ENCODE measurements around the gene BEGAIN. TPM values are rescaled to one million over a fixed set of nuclear protein-coding genes. Genes with fewer than 3 reads are reported as not detected.

Gene BEGAIN
- total RNA-seq, 4 donors from 2014 or later, result 3.5 to 7.1 (median 6.6) TPM

GRCh38 chr14:100629696-100630095 is 42.5 kb upstream of the BEGAIN start:
- intact Hi-C loops (cut with DNase I), result no loop called here
- Histone ChIP-seq H3K27me3 (peaks cover 0 to 34% (median 0%) of the 10 kb centered on the region in 4 donors), H3K36me3 (no peaks in the 10 kb centered on the region), H3K9me3 (peaks cover 0 to 6% (median 3%) of the 10 kb centered on the region in 4 donors), H3K27ac (replicated peaks in 1 of 4) (no peak overlapping the region), H3K4me3 (no peak overlapping the region), H3K4me1 (no peaks in the 10 kb centered on the region)
- WGBS, result 86% methylated on average over 14 of the region's 15 CpGs
- DNase-seq (ENCODE audit: extremely low spot score), result no peak
- TF ChIP-seq EP300 (IDR thresholded peaks at IDR 0.05), result no peak
- no peak for TF ChIP-seq POLR2AphosphoS5 (IDR thresholded peaks at IDR 0.05)
- TF ChIP-seq POLR2A (IDR thresholded peaks at IDR 0.05; ENCODE audit: low read depth), result no peak
- no peak for TF ChIP-seq CTCF (IDR thresholded peaks at IDR 0.05)

GRCh38 chr14:100629098-100629497 is 41.9 kb upstream of the BEGAIN start:
- H3K4me1 ChIP-seq, result no peaks in the 10 kb centered on the region
- intact Hi-C loops (cut with DNase I), result no loop called here
- DNase-seq (ENCODE audit: extremely low spot score), result no peak
- peaks cover 0 to 38% (median 0%) of the 10 kb centered on the region in 4 donors for H3K27me3 ChIP-seq
- WGBS, result 80% methylated on average over 13 of the region's 13 CpGs
- TF ChIP-seq POLR2AphosphoS5 (IDR thresholded peaks at IDR 0.05), result no peak
- no peak for TF ChIP-seq CTCF (IDR thresholded peaks at IDR 0.05)
- TF ChIP-seq EP300 (IDR thresholded peaks at IDR 0.05), result no peak
- no peak for TF ChIP-seq POLR2A (IDR thresholded peaks at IDR 0.05; ENCODE audit: low read depth)
- H3K4me3 ChIP-seq, result no peak overlapping the region
- H3K36me3 ChIP-seq, result no peaks in the 10 kb centered on the region
- peaks cover 0 to 6% (median 3%) of the 10 kb centered on the region in 4 donors for H3K9me3 ChIP-seq
- H3K27ac ChIP-seq (replicated peaks in 1 of 4), result no peak overlapping the region

DNA sequence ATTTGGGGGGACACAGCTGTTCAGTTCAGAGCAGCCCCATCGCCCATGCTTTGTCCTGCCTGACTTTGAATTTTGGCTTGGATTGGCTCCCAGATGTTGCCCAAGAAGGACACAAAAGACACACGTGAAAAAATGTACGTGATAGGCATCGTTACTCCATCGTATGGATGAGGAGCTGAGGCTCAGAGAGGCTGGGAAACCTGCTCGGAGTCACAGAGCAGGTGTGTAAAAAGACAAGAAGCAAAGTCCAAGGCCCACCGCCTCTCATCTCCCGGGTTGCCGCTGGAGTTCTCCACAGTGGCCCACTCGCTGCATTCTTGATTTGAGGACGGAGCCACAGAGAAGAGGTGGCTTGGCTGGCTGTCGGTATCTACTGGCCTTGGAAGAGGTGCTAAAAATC is 41.0 kb upstream of the BEGAIN start:
- Histone ChIP-seq H3K36me3 (no peaks in the 10 kb centered on the region), H3K4me3 (no peak overlapping the region), H3K4me1 (no peaks in the 10 kb centered on the region), H3K9me3 (peaks cover 0 to 6% (median 3%) of the 10 kb centered on the region in 4 donors), H3K27ac (replicated peaks in 1 of 4) (no peak overlapping the region), H3K27me3 (peaks cover 0 to 40% (median 0%) of the 10 kb centered on the region in 4 donors)
- intact Hi-C loops (cut with DNase I), result no loop called here
- WGBS, result 88% methylated on average over 12 of the region's 12 CpGs
- DNase-seq (ENCODE audit: extremely low spot score), result no peak
- TF ChIP-seq EP300 (IDR thresholded peaks at IDR 0.05) (no peak), CTCF (IDR thresholded peaks at IDR 0.05) (no peak), POLR2A (IDR thresholded peaks at IDR 0.05; ENCODE audit: low read depth) (no peak), POLR2AphosphoS5 (IDR thresholded peaks at IDR 0.05) (no peak)

- Histone ChIP-seq H3K27ac (replicated peaks in 1 of 4) (no peak overlapping the region), H3K9me3 (peaks cover 0 to 6% (median 3%) of the 10 kb centered on the region in 4 donors), H3K27me3 (peaks cover 0 to 50% (median 0%) of the 10 kb centered on the region in 4 donors), H3K4me3 (no peak overlapping the region), H3K4me1 (peaks cover 0 to 5% (median 2%) of the 10 kb centered on the region in 4 donors), H3K36me3 (no peaks in the 10 kb centered on the region)
- WGBS, result 83% methylated on average over 1 of the region's 1 CpG
- DNase-seq (ENCODE audit: extremely low spot score), result no peak
- TF ChIP-seq EP300 (IDR thresholded peaks at IDR 0.05) (no peak), POLR2A (IDR thresholded peaks at IDR 0.05; ENCODE audit: low read depth) (no peak), POLR2AphosphoS5 (IDR thresholded peaks at IDR 0.05) (no peak), CTCF (IDR thresholded peaks at IDR 0.05) (no peak)
- intact Hi-C loops (cut with DNase I), result no loop called here
Measured at GRCh38 chr14:100626614-100627013, 39.4 kb upstream of the BEGAIN start.

GRCh38 chr14:100623961-100624360 is 36.7 kb upstream of the BEGAIN start:
- WGBS, result 80% methylated on average over 8 of the region's 8 CpGs
- peaks cover 0 to 8% (median 3%) of the 10 kb centered on the region in 4 donors for H3K4me1 ChIP-seq
- no peaks in the 10 kb centered on the region for H3K36me3 ChIP-seq
- no peak overlapping the region for H3K4me3 ChIP-seq
- TF ChIP-seq POLR2A (IDR thresholded peaks at IDR 0.05; ENCODE audit: low read depth) (no peak), EP300 (IDR thresholded peaks at IDR 0.05) (no peak), POLR2AphosphoS5 (IDR thresholded peaks at IDR 0.05) (no peak), CTCF (IDR thresholded peaks at IDR 0.05) (no peak)
- peaks cover 0 to 6% (median 3%) of the 10 kb centered on the region in 4 donors for H3K9me3 ChIP-seq
- H3K27ac ChIP-seq (replicated peaks in 1 of 4), result no peak overlapping the region
- no peak for DNase-seq (ENCODE audit: extremely low spot score)
- intact Hi-C loops (cut with DNase I), result no loop called here
- H3K27me3 ChIP-seq, result peaks cover 0 to 49% (median 0%) of the 10 kb centered on the region in 4 donors

All from esophagus muscularis mucosa (tissue), 4 donors.